Astrocyte (in vitro differentiated cells and primary cell): ENCODE results near the gene ATP10D.

Experiments used
- EZH2 ChIP-seq: IDR thresholded peaks from 2 replicates; pipeline ENCODE4 v1.6.1; 2012; ENCODE audit warnings: mild to moderate bottlenecking, low read length, inconsistent platforms; ENCODE audit not compliant: insufficient read depth
- TF ChIP-seq, protein P1 (sequence below): IDR thresholded peaks from 2 replicates; pipeline ENCODE4 v1.5.1; 2011; ENCODE audit warnings: low read depth, mild to moderate bottlenecking, inconsistent platforms, low read length, moderate library complexity; ENCODE audit not compliant: insufficient read depth

DNA sequence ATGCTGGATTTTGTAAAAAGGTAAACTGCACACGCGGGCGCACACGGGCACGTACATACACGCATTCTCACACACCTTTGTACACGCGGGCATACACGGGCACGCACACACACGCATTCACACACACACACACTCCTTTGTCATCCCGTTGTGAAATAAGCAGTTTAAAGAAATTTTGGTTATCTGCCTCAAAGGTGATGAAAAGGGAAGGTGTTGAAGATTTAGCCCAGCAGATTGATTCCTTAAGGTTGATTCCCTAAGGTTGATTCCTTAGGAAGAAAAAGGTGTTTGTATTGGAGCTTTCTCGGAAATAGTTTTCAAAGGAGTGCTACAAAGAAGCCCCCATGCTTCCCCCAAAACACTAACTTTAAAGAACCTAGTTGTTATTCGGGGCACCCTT, 693 bp downstream of the ATP10D start:
- TF ChIP-seq, protein P1, sequence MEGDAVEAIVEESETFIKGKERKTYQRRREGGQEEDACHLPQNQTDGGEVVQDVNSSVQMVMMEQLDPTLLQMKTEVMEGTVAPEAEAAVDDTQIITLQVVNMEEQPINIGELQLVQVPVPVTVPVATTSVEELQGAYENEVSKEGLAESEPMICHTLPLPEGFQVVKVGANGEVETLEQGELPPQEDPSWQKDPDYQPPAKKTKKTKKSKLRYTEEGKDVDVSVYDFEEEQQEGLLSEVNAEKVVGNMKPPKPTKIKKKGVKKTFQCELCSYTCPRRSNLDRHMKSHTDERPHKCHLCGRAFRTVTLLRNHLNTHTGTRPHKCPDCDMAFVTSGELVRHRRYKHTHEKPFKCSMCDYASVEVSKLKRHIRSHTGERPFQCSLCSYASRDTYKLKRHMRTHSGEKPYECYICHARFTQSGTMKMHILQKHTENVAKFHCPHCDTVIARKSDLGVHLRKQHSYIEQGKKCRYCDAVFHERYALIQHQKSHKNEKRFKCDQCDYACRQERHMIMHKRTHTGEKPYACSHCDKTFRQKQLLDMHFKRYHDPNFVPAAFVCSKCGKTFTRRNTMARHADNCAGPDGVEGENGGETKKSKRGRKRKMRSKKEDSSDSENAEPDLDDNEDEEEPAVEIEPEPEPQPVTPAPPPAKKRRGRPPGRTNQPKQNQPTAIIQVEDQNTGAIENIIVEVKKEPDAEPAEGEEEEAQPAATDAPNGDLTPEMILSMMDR = no peak
- TF ChIP-seq EZH2 = no peak
